HG03520 (cell line): ENCODE data around the gene SCGB1D1.

ENCODE experiments used
- ATAC-seq: cut with Tn5 transposase; IDR thresholded peaks from one replicate; pipeline ENCODE4 v1.9.1; 2021; ENCODE audit warnings: mild to moderate bottlenecking, moderate library complexity; ENCODE audit not compliant: unreplicated experiment

The SCGB1D1 gene

DNA sequence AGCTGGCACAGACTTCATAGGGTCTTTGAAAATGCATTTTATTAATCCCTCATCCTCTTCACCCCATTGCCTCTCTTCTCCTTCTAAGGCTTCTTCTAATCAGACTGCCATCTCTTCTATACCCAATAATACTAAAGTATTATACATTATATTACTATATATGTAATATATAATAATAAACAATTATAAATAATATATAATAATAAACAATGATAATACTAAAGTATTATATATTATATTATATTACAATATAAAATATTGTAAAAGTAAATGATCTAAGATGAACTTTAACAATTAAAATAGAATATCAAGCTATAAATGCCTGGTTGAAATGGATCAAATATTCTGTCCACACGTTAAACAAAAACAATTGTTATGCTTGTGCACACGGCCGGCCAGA, 31.5 kb downstream of the SCGB1D1 start:
- no peak for ATAC-seq

DNA sequence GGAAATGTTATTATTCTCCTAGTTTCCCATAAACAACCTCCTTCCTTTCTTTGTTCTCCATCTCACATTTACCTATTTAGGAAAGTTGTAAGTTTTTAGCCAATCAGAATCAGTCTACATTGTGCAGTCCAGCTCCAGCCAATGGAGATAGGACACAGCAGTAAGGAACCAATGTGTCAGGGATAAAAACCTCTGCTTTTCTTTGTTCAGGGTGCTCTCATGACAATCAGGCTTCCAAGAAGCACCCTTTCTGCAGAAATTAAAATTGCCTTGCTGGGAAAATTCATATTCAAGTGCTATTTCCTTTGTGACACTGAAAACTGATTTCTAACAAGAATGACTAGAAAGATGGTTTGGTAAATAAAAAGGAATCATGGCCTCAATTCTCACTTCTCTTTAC, 33.1 kb downstream of the SCGB1D1 start:
- ATAC-seq = no peak

DNA sequence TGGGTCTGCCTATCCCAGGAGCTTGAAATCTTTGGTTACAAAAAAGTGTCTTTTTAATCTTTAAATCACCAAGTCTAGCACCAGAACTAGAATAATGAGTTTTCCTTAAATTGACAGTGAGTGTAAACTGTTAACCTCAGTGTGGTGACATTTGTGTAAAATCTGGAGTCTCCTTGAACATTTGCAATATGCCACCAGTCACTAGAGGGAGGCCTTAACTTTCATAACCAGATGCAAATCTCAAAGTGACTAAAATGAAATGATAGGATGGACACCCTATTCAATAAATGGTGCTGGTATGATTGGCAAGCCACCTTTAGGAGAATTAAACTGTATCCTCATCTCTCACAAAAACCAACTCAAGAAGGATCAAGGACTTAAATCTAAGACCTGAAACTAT, 43.7 kb downstream of the SCGB1D1 start:
- no peak for ATAC-seq

DNA sequence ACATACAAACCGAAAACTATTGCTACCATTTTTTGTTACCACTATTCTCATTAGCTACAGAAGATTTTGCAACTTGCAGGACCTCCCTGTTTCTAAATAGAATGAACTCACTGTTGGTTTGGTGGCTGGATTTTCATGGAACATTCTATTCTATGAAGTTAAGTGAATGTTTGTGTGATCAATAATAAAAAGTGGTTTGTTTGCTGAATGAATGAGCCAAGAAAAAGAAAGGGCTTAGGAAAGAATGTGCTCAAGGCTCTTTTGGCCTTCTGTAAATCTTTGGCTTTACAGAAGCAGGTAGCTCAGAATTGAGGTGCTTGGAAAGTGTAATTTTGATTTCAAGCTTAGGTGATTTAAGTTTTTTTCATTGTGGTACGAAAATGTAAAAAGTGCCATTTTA, 46.2 kb downstream of the SCGB1D1 start:
- ATAC-seq = no peak

DNA sequence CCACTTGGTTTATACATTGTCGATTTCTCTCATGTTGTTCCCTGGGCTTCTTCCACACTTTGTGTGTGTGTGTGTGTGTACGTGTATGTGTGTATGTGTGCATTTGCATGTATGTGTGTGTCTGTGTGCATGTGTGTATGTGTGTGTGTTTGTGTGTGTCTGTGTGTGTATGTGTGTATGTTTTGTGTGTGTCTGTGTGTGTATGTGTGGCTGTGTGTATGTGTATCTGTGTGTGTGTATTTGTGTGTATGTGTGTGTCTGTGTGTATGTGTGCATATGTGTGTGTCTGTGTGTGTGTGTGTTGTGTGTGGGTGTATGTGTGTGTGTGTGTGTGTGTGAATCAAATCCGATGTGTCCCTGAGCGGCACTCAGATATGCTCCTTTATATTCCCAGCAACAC, 47.5 kb downstream of the SCGB1D1 start:
- ATAC-seq = no peak

DNA sequence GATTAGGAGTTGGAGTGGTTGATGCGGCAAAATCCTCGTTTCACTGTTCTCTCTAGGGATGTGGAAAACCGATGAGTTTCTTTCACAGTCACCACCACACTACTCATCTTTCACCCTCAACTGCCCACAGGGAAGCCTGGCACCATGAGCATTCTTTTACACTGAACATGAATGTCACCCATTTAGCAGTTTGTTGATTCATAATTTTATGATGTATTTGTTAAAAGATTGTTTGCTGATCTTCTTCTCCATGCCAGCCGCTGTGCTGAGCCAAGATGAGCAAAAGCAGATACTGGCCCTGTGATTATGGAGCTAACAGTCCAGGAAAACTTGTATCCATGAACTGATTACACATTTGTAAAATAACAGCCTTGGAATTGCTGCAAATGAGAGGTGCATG, 48.1 kb downstream of the SCGB1D1 start:
- ATAC-seq = no peak

DNA sequence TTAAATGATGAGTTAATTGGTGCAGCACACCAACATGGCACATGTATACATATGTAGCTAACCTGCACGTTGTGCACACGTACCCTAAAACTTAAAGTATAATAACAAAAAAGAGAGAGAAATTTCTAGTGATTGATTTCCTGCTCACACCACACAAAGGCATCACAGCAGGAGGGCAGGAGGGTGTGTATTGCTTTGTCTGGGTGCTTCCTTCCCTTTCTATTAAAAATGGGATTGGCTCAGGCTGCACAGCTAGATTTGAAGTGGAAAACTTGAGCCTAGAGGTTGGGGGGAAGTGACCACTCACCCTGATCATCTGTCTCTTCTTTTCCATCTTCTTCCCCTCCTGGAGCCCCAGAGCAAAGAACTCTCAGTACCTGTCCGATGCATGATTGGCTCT, 51.1 kb downstream of the SCGB1D1 start:
- ATAC-seq = no peak

DNA sequence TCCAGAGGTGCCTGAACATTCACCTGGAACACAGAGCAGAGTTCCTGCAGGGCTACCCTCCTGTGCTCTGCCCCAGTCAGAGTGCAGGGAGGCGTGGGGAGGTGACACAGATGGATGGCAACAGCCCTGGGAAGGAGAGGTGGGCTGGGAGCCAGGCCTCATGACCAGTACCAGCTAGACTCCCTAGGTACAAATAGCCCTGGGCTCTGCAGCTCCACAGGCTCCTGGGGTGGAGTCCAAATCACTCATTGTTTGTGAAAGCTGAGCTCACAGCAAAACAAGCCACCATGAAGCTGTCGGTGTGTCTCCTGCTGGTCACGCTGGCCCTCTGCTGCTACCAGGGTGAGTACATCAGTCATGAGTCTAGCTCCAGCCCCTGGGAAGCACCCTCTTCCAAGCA, 52.0 kb downstream of the SCGB1D1 start, which contains the start of gene SCGB1D2:
Gene SCGB1D2 (plus strand): TSS at position 219 of the 400 bp plus-strand sequence. CDS start 69 bp downstream, at position 288.
- no peak for ATAC-seq
